DOHH2 (cell line): ENCODE results near the gene DENND1A.

ENCODE experiments used
- CTCF ChIP-seq: fragments of 200-600 bp; sonication (generic); IDR thresholded peaks from one replicate; pipeline ENCODE4 v1.5.1; 2014; ENCODE audit warnings: antibody characterized with exemption, mild to moderate bottlenecking, low read depth, low read length; ENCODE audit not compliant: poor library complexity, severe bottlenecking
- EZH2phosphoT487 ChIP-seq: fragments of 200-600 bp; sonication (generic); IDR thresholded peaks from 2 replicates; pipeline ENCODE4 v1.6.1; 2017; ENCODE audit warnings: borderline replicate concordance, mild to moderate bottlenecking, antibody characterized with exemption, low read length, moderate library complexity, mixed read lengths

DNA sequence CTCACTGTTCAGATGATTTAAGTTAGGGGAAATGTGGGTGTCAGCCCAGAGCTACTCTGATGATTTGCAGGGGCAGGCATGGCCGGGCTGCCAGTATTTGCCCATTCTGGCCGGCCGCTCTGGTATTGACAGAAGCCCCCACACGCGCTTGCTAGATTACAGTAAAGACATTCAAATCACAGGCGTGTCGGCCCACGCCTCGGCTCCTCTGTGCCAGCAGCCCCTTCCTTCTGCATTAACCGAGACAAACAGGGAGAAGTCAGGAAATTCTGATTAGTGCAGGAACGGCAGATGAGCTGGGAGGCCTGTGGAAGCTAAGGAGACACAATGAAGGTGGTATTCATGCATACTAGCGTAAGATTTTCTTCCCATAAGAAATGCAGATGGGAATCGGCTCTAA lies 460.6 kb downstream of the DENND1A start:
- no peak for TF ChIP-seq CTCF
- no peak for TF ChIP-seq EZH2phosphoT487
